Stimulated activated CD4-positive, alpha-beta T cell treated with anti-CD3 and anti-CD28 coated beads, Interleukin-15, amount 100 ng/mL, for 1 hour (primary cell): Measurements from ENCODE around the gene SH2D3A.
"Not testable (repeated sequence)": the region's sequence is repeated elsewhere in the genome, so short reads cannot be mapped to it uniquely, and the experiment has no call there.

Experiments used
- DNase-seq, 2 donors: peaks; one replicate each; pipeline ENCODE4 v3.0.0-alpha.2; 2020; ENCODE audit warnings: low read depth in 1 of 2, low spot score in 1 of 2

Gene SH2D3A

DNA sequence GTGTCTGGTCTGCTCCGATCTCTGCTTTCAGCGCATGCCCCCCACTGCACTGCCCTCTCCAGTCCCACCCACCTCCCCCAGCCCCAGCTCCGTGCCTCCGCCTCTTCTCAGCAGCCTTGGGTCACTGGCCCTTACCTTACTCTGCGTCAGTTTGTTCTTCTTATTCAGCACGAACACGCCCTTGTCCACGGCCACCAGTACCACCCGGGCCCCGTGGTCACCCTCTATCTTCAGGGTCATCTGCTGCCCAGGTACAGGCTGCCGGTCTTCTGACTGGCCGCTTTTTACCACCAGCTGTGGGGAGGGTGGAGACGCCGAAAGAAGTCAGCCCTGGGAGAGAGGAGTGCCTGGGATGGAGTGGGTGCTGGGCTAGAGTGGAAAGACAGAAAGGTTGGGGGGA lies 57.7 kb downstream of the SH2D3A start:
- DNase-seq: no peak

DNA sequence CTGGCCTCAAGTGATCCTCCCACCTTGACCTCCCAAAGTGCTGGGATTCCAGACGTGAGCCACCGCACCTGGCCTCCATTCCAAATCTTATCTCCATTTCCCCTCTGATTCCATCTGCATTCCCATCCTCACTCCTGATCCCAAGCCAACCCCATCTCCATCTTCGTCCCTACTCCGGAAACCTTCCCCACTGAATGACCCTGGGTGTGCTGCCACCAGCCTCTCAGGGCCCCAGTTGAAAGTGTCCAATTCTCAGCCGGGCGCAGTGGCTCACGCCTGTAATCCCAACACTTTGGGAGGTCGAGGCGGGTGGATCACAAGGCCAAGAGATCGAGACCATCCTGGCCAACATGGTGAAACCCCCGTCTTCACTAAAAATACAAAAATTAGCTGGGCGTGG lies 58.3 kb downstream of the SH2D3A start:
- not testable (repeated sequence) for DNase-seq

- DNase-seq: no peak
These were observed 58.9 kb downstream of the SH2D3A start for GRCh38 chr19:6708346-6708745.

- no peak for DNase-seq
These were observed 59.6 kb downstream of the SH2D3A start for GRCh38 chr19:6707658-6708018.

DNA sequence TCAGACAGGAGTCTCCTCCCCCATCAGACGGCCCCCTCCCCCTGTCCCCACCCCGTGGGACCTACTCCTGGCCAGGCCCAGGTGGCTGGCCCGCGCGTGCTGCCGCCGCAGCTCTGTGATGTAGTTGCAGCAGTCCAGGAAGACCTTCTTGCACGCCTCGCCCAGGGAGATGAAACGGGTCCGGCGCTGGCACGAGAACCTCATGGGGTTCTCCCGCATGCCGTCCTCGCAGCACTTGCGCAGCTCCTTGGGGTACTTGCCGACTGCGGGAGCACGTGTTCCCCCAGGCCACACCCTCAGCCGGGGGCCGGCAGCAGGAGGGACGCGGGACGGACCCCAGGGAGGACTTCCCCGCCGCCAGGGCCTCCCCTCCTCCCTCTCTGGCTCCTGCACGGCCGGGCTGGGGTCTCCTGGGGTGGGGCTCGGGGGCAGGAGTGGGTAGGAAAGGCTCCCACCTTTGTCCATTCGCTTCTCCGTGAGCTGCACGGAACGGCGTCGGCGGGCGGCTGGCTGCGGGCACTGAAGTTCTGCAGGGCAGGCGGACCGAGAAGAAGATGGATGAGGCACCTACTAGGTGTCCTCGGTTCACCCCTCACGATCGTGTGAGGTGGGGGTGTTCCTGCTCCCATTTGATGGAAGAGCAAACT lies 60.1 kb downstream of the SH2D3A start:
- DNase-seq: no peak

DNA sequence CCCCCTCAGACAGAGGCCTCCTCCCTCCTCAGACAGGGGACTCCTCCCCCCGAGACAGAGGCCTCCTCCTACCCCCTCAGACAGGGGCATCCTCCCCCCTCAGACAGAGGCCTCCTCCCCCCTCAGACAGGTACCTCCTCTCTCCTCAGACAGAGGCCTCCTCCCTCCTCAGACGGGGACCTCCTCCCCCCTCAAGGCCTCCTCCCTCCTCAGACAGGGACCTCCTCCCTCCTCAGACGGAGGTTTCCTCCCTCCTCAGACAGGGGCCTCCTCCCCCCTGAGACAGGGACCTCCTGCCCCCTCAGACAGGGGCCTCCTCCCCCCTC lies 60.6 kb downstream of the SH2D3A start:
- no peak for DNase-seq

GRCh38 chr19:6705931-6706632 lies 61.2 kb downstream of the SH2D3A start:
- no peak for DNase-seq
